Uterus (tissue), 2 donors: ENCODE data around the gene COA8.

Experiments
- POLR2A ChIP-seq, 2 donors: fragments of 450-650 bp; IDR thresholded peaks; one replicate each; pipeline ENCODE4 v1.6.1; 2016; ENCODE audit warnings: antibody characterized with exemption in 2 of 2, mild to moderate bottlenecking in 1 of 2, moderate library complexity in 1 of 2
- TF ChIP-seq, protein P1 (sequence below), 4 experiments: fragments of 200-600 bp in 2 of 4; fragments of 450-650 bp in 2 of 4; sonication (generic) in 2 of 4; IDR thresholded peaks; one replicate each; pipeline ENCODE4 v1.5.1; 2016 to 2019; ENCODE audit warnings: antibody characterized with exemption in 4 of 4, mild to moderate bottlenecking in 2 of 4, moderate library complexity in 1 of 4

DNA sequence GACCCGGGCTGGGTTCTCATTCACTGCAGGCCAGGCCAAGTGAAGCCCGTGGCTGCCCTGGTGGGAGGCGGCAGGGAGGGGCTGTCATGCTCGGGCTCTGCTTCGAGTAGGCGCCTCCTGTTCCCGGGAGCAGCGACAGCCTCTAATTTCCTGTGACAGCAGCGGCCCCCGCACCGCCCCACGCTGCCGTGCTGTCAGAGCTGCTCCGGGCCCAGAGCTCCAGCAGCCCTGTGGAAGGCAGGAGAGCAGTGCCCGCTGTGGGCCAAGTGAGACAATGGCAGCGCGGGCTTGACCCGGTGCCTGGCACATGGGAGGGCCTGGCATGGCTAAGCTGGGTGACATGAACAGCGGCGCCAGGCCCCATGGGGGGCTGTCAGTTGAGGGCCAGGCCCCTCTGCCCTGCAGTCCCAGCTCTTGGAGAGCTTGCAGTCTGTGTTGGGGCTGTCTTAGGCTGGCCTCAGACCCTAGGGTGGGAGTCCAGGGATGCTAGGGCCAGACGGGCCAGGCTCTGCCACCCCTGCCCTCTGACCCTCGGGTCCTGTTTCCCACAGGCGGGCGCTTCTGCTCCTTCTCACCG is 28.7 kb upstream of the COA8 start:
- TF ChIP-seq, protein P1, sequence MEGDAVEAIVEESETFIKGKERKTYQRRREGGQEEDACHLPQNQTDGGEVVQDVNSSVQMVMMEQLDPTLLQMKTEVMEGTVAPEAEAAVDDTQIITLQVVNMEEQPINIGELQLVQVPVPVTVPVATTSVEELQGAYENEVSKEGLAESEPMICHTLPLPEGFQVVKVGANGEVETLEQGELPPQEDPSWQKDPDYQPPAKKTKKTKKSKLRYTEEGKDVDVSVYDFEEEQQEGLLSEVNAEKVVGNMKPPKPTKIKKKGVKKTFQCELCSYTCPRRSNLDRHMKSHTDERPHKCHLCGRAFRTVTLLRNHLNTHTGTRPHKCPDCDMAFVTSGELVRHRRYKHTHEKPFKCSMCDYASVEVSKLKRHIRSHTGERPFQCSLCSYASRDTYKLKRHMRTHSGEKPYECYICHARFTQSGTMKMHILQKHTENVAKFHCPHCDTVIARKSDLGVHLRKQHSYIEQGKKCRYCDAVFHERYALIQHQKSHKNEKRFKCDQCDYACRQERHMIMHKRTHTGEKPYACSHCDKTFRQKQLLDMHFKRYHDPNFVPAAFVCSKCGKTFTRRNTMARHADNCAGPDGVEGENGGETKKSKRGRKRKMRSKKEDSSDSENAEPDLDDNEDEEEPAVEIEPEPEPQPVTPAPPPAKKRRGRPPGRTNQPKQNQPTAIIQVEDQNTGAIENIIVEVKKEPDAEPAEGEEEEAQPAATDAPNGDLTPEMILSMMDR (IDR thresholded peaks at IDR 0.05): no peak
- TF ChIP-seq POLR2A (IDR thresholded peaks at IDR 0.05): no peak
